Peyer's patch (tissue), 4 donors: ENCODE results near the gene CT55. TPM values are rescaled to one million over a fixed set of nuclear protein-coding genes. Genes with fewer than 3 reads are reported as not detected.
"Not testable (repeated sequence)": the region's sequence is repeated elsewhere in the genome, so short reads cannot be mapped to it uniquely, and the experiment has no call there.

Source experiments
- DNase-seq, 3 donors: peaks; one replicate each; pipeline ENCODE4 v3.0.0-alpha.2; 2017 to 2019
- H3K27ac ChIP-seq, 4 donors: fragments of 200-600 bp; sonication (generic); one replicate each; pipeline ENCODE4 v1.5.1; 2016 to 2019
- H3K27me3 ChIP-seq, 2 donors: fragments of 200-600 bp; sonication (generic); one replicate each; pipeline ENCODE4 v1.5.1; 2019
- H3K36me3 ChIP-seq, 3 donors: fragments of 200-600 bp; sonication (generic); one replicate each; pipeline ENCODE4 v1.5.1; 2016 to 2019
- H3K4me1 ChIP-seq, 4 donors: fragments of 200-600 bp; sonication (generic); one replicate each; pipeline ENCODE4 v1.5.1; 2016 to 2019
- H3K4me3 ChIP-seq, 4 donors: fragments of 200-600 bp; sonication (generic); 1 replicate in 3 of 4; 2 replicates in 1 of 4; pipeline ENCODE4 v1.5.1; 2016 to 2019; ENCODE audit warnings: mild to moderate bottlenecking in 1 of 4
- H3K9me3 ChIP-seq, 4 donors: fragments of 200-600 bp; sonication (generic); one replicate each; pipeline ENCODE4 v1.5.1; 2016 to 2019; ENCODE audit warnings: mild to moderate bottlenecking in 1 of 4
- CTCF ChIP-seq, 6 experiments: fragments of 450-650 bp in 4 of 6; fragments of 200-600 bp in 2 of 6; sonication (generic) in 1 of 6; IDR thresholded peaks; one replicate each; pipeline ENCODE4 v1.5.1; 2017 to 2019; ENCODE audit warnings: antibody characterized with exemption in 6 of 6, mild to moderate bottlenecking in 3 of 6, moderate library complexity in 1 of 6
- POLR2A ChIP-seq, 2 donors: fragments of 450-650 bp; IDR thresholded peaks; one replicate each; pipeline ENCODE4 v1.5.1; 2017; ENCODE audit warnings: antibody characterized with exemption in 2 of 2, mild to moderate bottlenecking in 2 of 2, moderate library complexity in 2 of 2
- total RNA-seq, 4 donors: library from RNA; depleted of rRNA; stranded (reverse); fragments of >200 nt; gene quantifications; one replicate each; pipeline ENCODE4 v1.1.0, GENCODE V29; 2016

The CT55 gene
- total RNA-seq, 4 donors from 2014 or later = not detected

GRCh38 chrX:135168486-135168885 lies 2.7 kb downstream of the CT55 start:
- H3K9me3 ChIP-seq = no peaks in the 10 kb centered on the region
- H3K27me3 ChIP-seq = no peaks in the 10 kb centered on the region
- DNase-seq = no peak
- no peak overlapping the region for H3K4me3 ChIP-seq
- H3K4me1 ChIP-seq = no peaks in the 10 kb centered on the region
- H3K36me3 ChIP-seq = no peaks in the 10 kb centered on the region
- no peak overlapping the region for H3K27ac ChIP-seq
- TF ChIP-seq POLR2A (IDR thresholded peaks at IDR 0.05) = no peak
- TF ChIP-seq CTCF (IDR thresholded peaks at IDR 0.05) = no peak

GRCh38 chrX:135154688-135155087 lies 16.5 kb downstream of the CT55 start:
- H3K36me3 ChIP-seq, H3K4me3 ChIP-seq, H3K4me1 ChIP-seq, H3K27me3 ChIP-seq, DNase-seq, H3K9me3 ChIP-seq, H3K27ac ChIP-seq: not testable (repeated sequence)

- not testable (repeated sequence) for H3K36me3 ChIP-seq, H3K4me3 ChIP-seq, H3K4me1 ChIP-seq, DNase-seq, H3K27me3 ChIP-seq, H3K9me3 ChIP-seq, H3K27ac ChIP-seq
These were observed 45.1 kb downstream of the CT55 start for GRCh38 chrX:135126145-135126544.

GRCh38 chrX:135120056-135120576 lies 51.1 kb downstream of the CT55 start, which contains the start of gene ETDB:
Gene ETDB, minus strand, starts transcription at chrX:135120526. Its CDS starts 1,265 bp downstream, at chrX:135119261.
- H3K4me1 ChIP-seq, H3K27me3 ChIP-seq, H3K4me3 ChIP-seq, H3K9me3 ChIP-seq, H3K36me3 ChIP-seq, H3K27ac ChIP-seq, DNase-seq: not testable (repeated sequence)

- not testable (repeated sequence) for H3K4me1 ChIP-seq, H3K27ac ChIP-seq
These were observed 55.1 kb downstream of the CT55 start for GRCh38 chrX:135116064-135116463.

GRCh38 chrX:135114392-135114791 lies 56.8 kb downstream of the CT55 start:
- no peaks in the 10 kb centered on the region for H3K36me3 ChIP-seq
- no peak overlapping the region for H3K27ac ChIP-seq
- no peak for TF ChIP-seq POLR2A (IDR thresholded peaks at IDR 0.05)
- TF ChIP-seq CTCF (IDR thresholded peaks at IDR 0.05) = no peak
- H3K4me3 ChIP-seq = no peak overlapping the region
- H3K27me3 ChIP-seq = no peaks in the 10 kb centered on the region
- no peaks in the 10 kb centered on the region for H3K4me1 ChIP-seq
- no peaks in the 10 kb centered on the region for H3K9me3 ChIP-seq
- DNase-seq = no peak

More at GRCh38 chrX:135116064-135116463, 55.1 kb downstream of the CT55 start:
- not testable (repeated sequence) for H3K4me3 ChIP-seq, DNase-seq, H3K27me3 ChIP-seq, H3K36me3 ChIP-seq, H3K9me3 ChIP-seq

GRCh38 chrX:135112743-135113142 lies 58.5 kb downstream of the CT55 start:
- Histone ChIP-seq H3K27me3 (no peaks in the 10 kb centered on the region), H3K36me3 (no peaks in the 10 kb centered on the region), H3K4me3 (no peak overlapping the region), H3K9me3 (no peaks in the 10 kb centered on the region), H3K4me1 (no peaks in the 10 kb centered on the region), H3K27ac (no peak overlapping the region)
- TF ChIP-seq POLR2A (IDR thresholded peaks at IDR 0.05) = no peak
- no peak for TF ChIP-seq CTCF (IDR thresholded peaks at IDR 0.05)
- DNase-seq = no peak

- Histone ChIP-seq H3K4me3 (no peak overlapping the region), H3K27ac (no peak overlapping the region), H3K4me1 (no peaks in the 10 kb centered on the region), H3K27me3 (no peaks in the 10 kb centered on the region), H3K36me3 (no peaks in the 10 kb centered on the region), H3K9me3 (no peaks in the 10 kb centered on the region)
- DNase-seq = peak in 1 of 3 donors; percentile 59
- peak in 4 of 6 experiments; percentile 39 to 61 (median 49) for TF ChIP-seq CTCF (IDR thresholded peaks at IDR 0.05)
- TF ChIP-seq POLR2A (IDR thresholded peaks at IDR 0.05) = no peak
These were observed 59.0 kb downstream of the CT55 start for GRCh38 chrX:135112096-135112729.
